CD4-positive, alpha-beta memory T cell (primary cell): ENCODE results near the gene PRR19. TPM values are rescaled to one million over a fixed set of nuclear protein-coding genes. Genes with fewer than 3 reads are reported as not detected.

Experiments
- CTCF ChIA-PET: fragments of 350-600 bp; sonication (Branson Sonifier 250); formaldehyde crosslinking; loops from one replicate; lab custom pipeline; 2021; ENCODE audit warnings: inconsistent platforms; ENCODE audit not compliant: partially characterized antibody; lab: Charles Lee
- POLR2A ChIA-PET: fragments of 350-600 bp; sonication (Branson Sonifier 250); formaldehyde crosslinking; loops from one replicate; lab custom pipeline; 2021; ENCODE audit not compliant: partially characterized antibody; lab: Charles Lee
- DNase-seq, 5 donors: peaks; one replicate each; pipeline versions ENCODE4 v3.0.0 to v3.0.0-alpha.2; 2020 to 2022; ENCODE audit warnings: mixed read lengths in 1 of 5
- H3K27ac ChIP-seq: one replicate; pipeline ENCODE4 v1.7.0; 2013; ENCODE audit warnings: low read depth, low read length
- H3K27me3 ChIP-seq: 2 replicates; pipeline ENCODE4 v1.7.0; 2013; ENCODE audit warnings: mild to moderate bottlenecking, low read length, moderate library complexity; ENCODE audit not compliant: insufficient read depth
- H3K36me3 ChIP-seq: 2 replicates; pipeline ENCODE4 v1.7.0; 2013; ENCODE audit warnings: mild to moderate bottlenecking, low read length, moderate library complexity; ENCODE audit not compliant: insufficient read depth
- H3K4me1 ChIP-seq: 2 replicates; pipeline ENCODE4 v1.7.0; 2013; ENCODE audit warnings: mild to moderate bottlenecking, low read length, moderate library complexity; ENCODE audit not compliant: insufficient read depth
- H3K4me3 ChIP-seq, 2 donors: one replicate each; pipeline ENCODE4 v1.7.0; 2013; ENCODE audit warnings: low read length in 2 of 2, mild to moderate bottlenecking in 1 of 2
- H3K9me3 ChIP-seq, 2 donors: one replicate each; pipeline ENCODE4 v1.7.0; 2013; ENCODE audit warnings: low read length in 2 of 2, control low read depth in 1 of 2; ENCODE audit not compliant: control insufficient read depth in 1 of 2
- H3K27ac Mint-ChIP-seq, 7 donors: one replicate each; pipeline ENCODE4 v1.8.0; 2020 to 2021; ENCODE audit warnings: mixed read lengths in 7 of 7, mild to moderate bottlenecking in 6 of 7, inconsistent platforms in 3 of 7, moderate library complexity in 3 of 7
- H3K27me3 Mint-ChIP-seq, 2 donors: one replicate each; pipeline ENCODE4 v1.8.0; 2020 to 2021; ENCODE audit warnings: mixed read lengths in 2 of 2
- H3K36me3 Mint-ChIP-seq, 2 donors: one replicate each; pipeline ENCODE4 v1.8.0; 2020 to 2021; ENCODE audit warnings: mixed read lengths in 2 of 2, inconsistent platforms in 1 of 2, mild to moderate bottlenecking in 1 of 2
- H3K4me1 Mint-ChIP-seq, 4 donors: one replicate each; pipeline ENCODE4 v1.8.0; 2020 to 2021; ENCODE audit warnings: mixed read lengths in 4 of 4, mild to moderate bottlenecking in 1 of 4
- H3K4me3 Mint-ChIP-seq, 8 donors: one replicate each; pipeline ENCODE4 v1.8.0; 2020 to 2021; ENCODE audit warnings: mixed read lengths in 8 of 8, mild to moderate bottlenecking in 7 of 8, moderate library complexity in 6 of 8, inconsistent platforms in 3 of 8
- H3K9me3 Mint-ChIP-seq, 8 donors: one replicate each; pipeline ENCODE4 v1.8.0; 2020 to 2021; ENCODE audit warnings: mixed read lengths in 8 of 8, mild to moderate bottlenecking in 5 of 8, inconsistent platforms in 3 of 8, moderate library complexity in 1 of 8
- intact Hi-C: fragments of 100-400 bp; cut with micrococcal nuclease; formaldehyde crosslinking; loops from one replicate; pipeline ENCODE4 v1.15.1; 2023
- polyA plus RNA-seq, 2 donors: library from polyadenylated mRNA; unstranded; fragments of 300-500 nt; fragmentation: Illumina TruSeq; gene quantifications; one replicate each; pipeline ENCODE4 v1.2.3, GENCODE V29; 2021
- total RNA-seq, 2 experiments: library from RNA; stranded (reverse); gene quantifications; one replicate each; pipeline ENCODE4 v1.2.3, GENCODE V29; 2021

Gene PRR19
- total and polyA plus RNA-seq, 4 experiments from 2014 or later: 0.28 to 0.85 (median 0.56) TPM

- intact Hi-C loops: no loop called here
- no peaks in the 10 kb centered on the region for H3K27me3 ChIP-seq
- Mint-ChIP-seq H3K36me3 (peaks cover 6 to 18% of the 10 kb centered on the region in 2 donors), H3K27ac (peak overlapping the region in 6 of 7 donors; percentile 65 to 94 (median 88)), H3K4me1 (peaks cover 38 to 60% (median 43%) of the 10 kb centered on the region in 4 donors), H3K9me3 (no peaks in the 10 kb centered on the region), H3K4me3 (peak overlapping the region in 1 of 8 donors; percentile 71), H3K27me3 (no peaks in the 10 kb centered on the region)
- CTCF ChIA-PET: interaction anchor here (0.9 to 1.0 kb wide), 2 partner anchors 21 to 23 kb away, joined by 3 to 4 read pairs; no protein-coding TSS in a partner anchor
- POLR2A ChIA-PET: interaction anchor here (1.1 to 1.4 kb wide), 2 partner anchors 17 to 33 kb away, joined by 4 read pairs; partner anchors contain the start of gene GSK3A
- no peak for DNase-seq
- no peak overlapping the region for H3K27ac ChIP-seq
- peaks cover 49% of the 10 kb centered on the region for H3K4me1 ChIP-seq
- peaks cover 13% of the 10 kb centered on the region for H3K36me3 ChIP-seq
- H3K4me3 ChIP-seq: no peak overlapping the region
- no peaks in the 10 kb centered on the region for H3K9me3 ChIP-seq
Measured at GRCh38 chr19:42275517-42275916, 26.4 kb upstream of the PRR19 start.

GRCh38 chr19:42276284-42276683, 25.6 kb upstream of the PRR19 start:
- peak overlapping the region; percentile 12 to 94 (median 87) for H3K27ac Mint-ChIP-seq
- Histone ChIP-seq H3K27ac (peak overlapping the region; percentile 8), H3K36me3 (peaks cover 13% of the 10 kb centered on the region), H3K9me3 (no peaks in the 10 kb centered on the region), H3K4me1 (peaks cover 44% of the 10 kb centered on the region), H3K27me3 (no peaks in the 10 kb centered on the region), H3K4me3 (no peak overlapping the region)
- no peaks in the 10 kb centered on the region for H3K27me3 Mint-ChIP-seq
- H3K4me1 Mint-ChIP-seq: peaks cover 33 to 52% (median 42%) of the 10 kb centered on the region in 4 donors
- intact Hi-C loops: no loop called here
- H3K36me3 Mint-ChIP-seq: peaks cover 6 to 16% of the 10 kb centered on the region in 2 donors
- no peaks in the 10 kb centered on the region for H3K9me3 Mint-ChIP-seq
- ChIA-PET POLR2A (interaction anchor here (0.9 to 9.3 kb wide), 3 partner anchors 25 to 77 kb away, joined by 3 to 139 read pairs (median 4); partner anchors contain the start of gene GSK3A), CTCF (no interaction called here)
- H3K4me3 Mint-ChIP-seq: peak overlapping the region in 6 of 8 donors; percentile 2 to 80 (median 67)
- no peak for DNase-seq

- H3K9me3 ChIP-seq: no peaks in the 10 kb centered on the region
- peaks cover 44% of the 10 kb centered on the region for H3K4me1 ChIP-seq
- intact Hi-C loops: no loop called here
- ChIA-PET POLR2A (interaction anchor here (0.9 to 9.3 kb wide), 3 partner anchors 26 to 78 kb away, joined by 3 to 139 read pairs (median 4); partner anchors contain the start of gene GSK3A), CTCF (interaction anchor here (2.2 to 4.4 kb wide), 2 partner anchors 33 to 144 kb away, joined by 5 to 77 read pairs; partner anchors contain the start of genes GSK3A and POU2F2)
- H3K27me3 ChIP-seq: no peaks in the 10 kb centered on the region
- peaks cover 6 to 12% of the 10 kb centered on the region in 2 donors for H3K36me3 Mint-ChIP-seq
- H3K4me3 ChIP-seq: no peak overlapping the region
- peak overlapping the region in 4 of 7 donors; percentile 12 to 90 (median 49) for H3K27ac Mint-ChIP-seq
- no peaks in the 10 kb centered on the region for H3K9me3 Mint-ChIP-seq
- DNase-seq: no peak
- H3K4me1 Mint-ChIP-seq: peaks cover 34 to 48% (median 41%) of the 10 kb centered on the region in 4 donors
- H3K27ac ChIP-seq: peak overlapping the region; percentile 8
- H3K36me3 ChIP-seq: peaks cover 13% of the 10 kb centered on the region
- no peaks in the 10 kb centered on the region for H3K27me3 Mint-ChIP-seq
- H3K4me3 Mint-ChIP-seq: no peak overlapping the region
Measured at GRCh38 chr19:42276821-42277220, 25.1 kb upstream of the PRR19 start.

- Mint-ChIP-seq H3K27ac (peak overlapping the region in 5 of 7 donors; percentile 13 to 82 (median 50)), H3K4me3 (peak overlapping the region in 1 of 8 donors; percentile 93), H3K4me1 (peaks cover 41 to 48% (median 44%) of the 10 kb centered on the region in 4 donors), H3K9me3 (no peaks in the 10 kb centered on the region), H3K36me3 (peaks cover 6 to 14% of the 10 kb centered on the region in 2 donors), H3K27me3 (no peaks in the 10 kb centered on the region)
- intact Hi-C loops: no loop called here
- no peaks in the 10 kb centered on the region for H3K27me3 ChIP-seq
- no peaks in the 10 kb centered on the region for H3K9me3 ChIP-seq
- H3K36me3 ChIP-seq: peaks cover 12% of the 10 kb centered on the region
- no peak for DNase-seq
- CTCF ChIA-PET: interaction anchor here (2.2 to 4.4 kb wide), 5 partner anchors 18 to 169 kb away, joined by 5 to 77 read pairs (median 17); partner anchors contain the start of genes GSK3A and POU2F2
- peaks cover 55% of the 10 kb centered on the region for H3K4me1 ChIP-seq
- H3K4me3 ChIP-seq: no peak overlapping the region
- POLR2A ChIA-PET: interaction anchor here (1.4 to 9.3 kb wide), 3 partner anchors 8 to 33 kb away, joined by 4 to 139 read pairs (median 131); partner anchors contain the start of genes CIC and GSK3A
- peak overlapping the region; percentile 31 for H3K27ac ChIP-seq
Measured at GRCh38 chr19:42277821-42278451, 24.0 kb upstream of the PRR19 start.

- Histone ChIP-seq H3K27ac (peak overlapping the region; percentile 31), H3K4me3 (no peak overlapping the region), H3K27me3 (no peaks in the 10 kb centered on the region), H3K9me3 (no peaks in the 10 kb centered on the region), H3K4me1 (peaks cover 59% of the 10 kb centered on the region), H3K36me3 (peaks cover 5% of the 10 kb centered on the region)
- intact Hi-C loops: loop anchor here (1.0 kb wide), 1 partner anchor 34 kb away; no protein-coding TSS in a partner anchor
- H3K9me3 Mint-ChIP-seq: no peaks in the 10 kb centered on the region
- no peak for DNase-seq
- H3K27me3 Mint-ChIP-seq: no peaks in the 10 kb centered on the region
- ChIA-PET POLR2A (interaction anchor here (1.6 to 9.3 kb wide), 5 partner anchors 9 to 146 kb away, joined by 3 to 139 read pairs (median 14); partner anchors contain the start of genes CIC, GSK3A and POU2F2), CTCF (interaction anchor here (0.8 to 4.4 kb wide), 18 partner anchors 9 to 176 kb away, joined by 3 to 77 read pairs (median 6); partner anchors contain the start of genes CIC, ERF, GSK3A and POU2F2)
- peak overlapping the region in 6 of 7 donors; percentile 78 to 97 (median 95) for H3K27ac Mint-ChIP-seq
- peaks cover 40 to 48% (median 44%) of the 10 kb centered on the region in 4 donors for H3K4me1 Mint-ChIP-seq
- peaks cover 6 to 14% of the 10 kb centered on the region in 2 donors for H3K36me3 Mint-ChIP-seq
- H3K4me3 Mint-ChIP-seq: peak overlapping the region in 7 of 8 donors; percentile 88 to 94 (median 91)
Measured at GRCh38 chr19:42278452-42279154, 23.3 kb upstream of the PRR19 start.

- peak overlapping the region; percentile 73 to 76 for H3K4me3 ChIP-seq
- H3K27me3 ChIP-seq: no peaks in the 10 kb centered on the region
- H3K36me3 ChIP-seq: no peaks in the 10 kb centered on the region
- ChIA-PET CTCF (interaction anchor here (0.8 to 4.4 kb wide), 23 partner anchors 9 to 177 kb away, joined by 3 to 77 read pairs (median 6); partner anchors contain the start of genes CIC, ERF, GSK3A and POU2F2), POLR2A (interaction anchor here (1.0 to 9.3 kb wide), 11 partner anchors 9 to 147 kb away, joined by 3 to 139 read pairs (median 10); partner anchors contain the start of genes CIC, GSK3A, PAFAH1B3 and POU2F2)
- H3K27ac ChIP-seq: peak overlapping the region; percentile 77
- Mint-ChIP-seq H3K27ac (peak overlapping the region in 6 of 7 donors; percentile 94 to 97 (median 96)), H3K4me1 (peaks cover 40 to 48% (median 44%) of the 10 kb centered on the region in 4 donors), H3K27me3 (no peaks in the 10 kb centered on the region), H3K36me3 (peaks cover 6 to 14% of the 10 kb centered on the region in 2 donors), H3K4me3 (peak overlapping the region; percentile 88 to 94 (median 90)), H3K9me3 (no peaks in the 10 kb centered on the region)
- intact Hi-C loops: loop anchor here (1.0 kb wide), 1 partner anchor 35 kb away; no protein-coding TSS in a partner anchor
- peak in 1 of 5 donors; percentile 24 for DNase-seq
- peaks cover 59% of the 10 kb centered on the region for H3K4me1 ChIP-seq
- no peaks in the 10 kb centered on the region for H3K9me3 ChIP-seq
Measured at GRCh38 chr19:42279155-42279901, 22.6 kb upstream of the PRR19 start.
